Measurements from ENCODE around the gene DIPK1A. TPM values are rescaled to one million over a fixed set of nuclear protein-coding genes. Genes with fewer than 3 reads are reported as not detected.

The DIPK1A gene
- polyA plus RNA-seq, 1 donor from 2014 or later, result 10.0 TPM

GRCh38 chr1:92987462-92987861, 26.2 kb upstream of the DIPK1A start:
- Histone ChIP-seq H3K4me3 (ENCODE audit: low read length) (no peak overlapping the region), H3K27me3 (ENCODE audit: insufficient read depth, low read depth, low read length) (no peaks in the 10 kb centered on the region), H3K4me2 (ENCODE audit: low read length) (no peak overlapping the region), H2AFZ (ENCODE audit: low read depth, low read length) (no peak overlapping the region), H3K9me3 (ENCODE audit: low read length) (no peaks in the 10 kb centered on the region), H3K9ac (ENCODE audit: low read length) (no peak overlapping the region), H3F3A (ENCODE audit: insufficient read depth, low read length, poor library complexity, severe bottlenecking) (no peaks in the 10 kb centered on the region), H3K27ac (ENCODE audit: low read length) (no peak overlapping the region), H3K9me2 (ENCODE audit: insufficient read depth, low read length) (no peaks in the 10 kb centered on the region), H4K20me1 (ENCODE audit: insufficient read depth) (no peaks in the 10 kb centered on the region), H3K36me3 (ENCODE audit: insufficient read depth, low read length) (no peaks in the 10 kb centered on the region), H3K79me2 (replicated peaks; ENCODE audit: insufficient read depth, low read length) (no peaks in the 10 kb centered on the region)
- TF ChIP-seq CTCF (IDR thresholded peaks at IDR 0.05; ENCODE audit: poor library complexity, severe bottlenecking), result no peak

- Histone ChIP-seq H3K36me3 (ENCODE audit: insufficient read depth, low read length) (no peaks in the 10 kb centered on the region), H3K4me3 (ENCODE audit: low read length) (no peak overlapping the region), H3K4me2 (ENCODE audit: low read length) (no peak overlapping the region)
Observed at GRCh38 chr1:92985101-92985500, 23.8 kb upstream of the DIPK1A start.

More at GRCh38 chr1:92985101-92985500, 23.8 kb upstream of the DIPK1A start:
- Histone ChIP-seq H2AFZ (ENCODE audit: low read depth, low read length) (no peak overlapping the region), H3K27ac (ENCODE audit: low read length) (no peak overlapping the region), H3K9me2 (ENCODE audit: insufficient read depth, low read length) (no peaks in the 10 kb centered on the region), H3K27me3 (ENCODE audit: insufficient read depth, low read depth, low read length) (no peaks in the 10 kb centered on the region), H3K9me3 (ENCODE audit: low read length) (no peaks in the 10 kb centered on the region), H4K20me1 (ENCODE audit: insufficient read depth) (no peaks in the 10 kb centered on the region), H3K79me2 (replicated peaks; ENCODE audit: insufficient read depth, low read length) (no peaks in the 10 kb centered on the region), H3K9ac (ENCODE audit: low read length) (no peak overlapping the region), H3F3A (ENCODE audit: insufficient read depth, low read length, poor library complexity, severe bottlenecking) (no peaks in the 10 kb centered on the region)
- TF ChIP-seq POLR2AphosphoS5 (IDR thresholded peaks at IDR 0.05) (no peak), MXI1 (conservative IDR thresholded peaks at IDR 0.05; ENCODE audit: poor library complexity, severe bottlenecking) (no peak), REST (IDR thresholded peaks at IDR 0.05; ENCODE audit: borderline replicate concordance) (no peak)

All from neural cell (in vitro differentiated cells).